H9 (cell line): ENCODE measurements around the gene FRYL. TPM values are rescaled to one million over a fixed set of nuclear protein-coding genes. Genes with fewer than 3 reads are reported as not detected.

Source experiments
- DNase-seq: peaks from one replicate; pipeline ENCODE4 v3.0.0-alpha.2; 2017
- H2AFZ ChIP-seq: one replicate; pipeline ENCODE4 v1.6.1; 2013; ENCODE audit warnings: mild to moderate bottlenecking, low read length, control low read depth, moderate library complexity
- H2AK5ac ChIP-seq: 2 replicates; pipeline ENCODE4 v1.6.1; 2013; ENCODE audit warnings: low read length, control low read depth, mixed read lengths; ENCODE audit not compliant: insufficient read length
- H2BK120ac ChIP-seq: one replicate; pipeline ENCODE4 v1.6.1; 2013; ENCODE audit warnings: low read depth, mild to moderate bottlenecking, low read length, control low read depth, inconsistent platforms; ENCODE audit not compliant: poor library complexity, severe bottlenecking
- H2BK12ac ChIP-seq: 2 replicates; pipeline ENCODE4 v1.6.1; 2013; ENCODE audit warnings: low read length, control low read depth, mixed read lengths, low read depth; ENCODE audit not compliant: insufficient read length
- H2BK15ac ChIP-seq: 2 replicates; pipeline ENCODE4 v1.6.1; 2013; ENCODE audit warnings: low read depth, low read length, control low read depth
- H2BK20ac ChIP-seq: one replicate; pipeline ENCODE4 v1.6.1; 2013; ENCODE audit warnings: low read depth, mild to moderate bottlenecking, low read length, control low read depth, inconsistent platforms; ENCODE audit not compliant: poor library complexity, severe bottlenecking
- H2BK5ac ChIP-seq: 2 replicates; pipeline ENCODE4 v1.6.1; 2013; ENCODE audit warnings: low read length, control low read depth, mixed read lengths; ENCODE audit not compliant: insufficient read length
- H3K14ac ChIP-seq: 2 replicates; pipeline ENCODE4 v1.6.1; 2013; ENCODE audit warnings: low read length, control low read depth; ENCODE audit not compliant: insufficient read depth
- H3K18ac ChIP-seq: 2 replicates; pipeline ENCODE4 v1.6.1; 2013; ENCODE audit warnings: low read depth, mild to moderate bottlenecking, mixed read lengths, low read length, control low read depth; ENCODE audit not compliant: insufficient read length
- H3K23ac ChIP-seq: 2 replicates; pipeline ENCODE4 v1.6.1; 2013; ENCODE audit warnings: low read length, control low read depth, mixed read lengths, low read depth; ENCODE audit not compliant: insufficient read length
- H3K23me2 ChIP-seq: 2 replicates; pipeline ENCODE4 v1.6.1; 2013; ENCODE audit warnings: low read depth, mild to moderate bottlenecking, mixed read lengths, low read length, control low read depth; ENCODE audit not compliant: insufficient read length, poor library complexity, severe bottlenecking
- H3K27ac ChIP-seq: 2 replicates; pipeline ENCODE4 v1.5.1; 2013; ENCODE audit warnings: low read length, control low read depth, mixed read lengths, low read depth; ENCODE audit not compliant: insufficient read length
- H3K27me3 ChIP-seq: 2 replicates; pipeline ENCODE4 v1.6.1; 2013; ENCODE audit warnings: low read length, control low read depth, inconsistent platforms; ENCODE audit not compliant: insufficient read depth
- H3K4ac ChIP-seq: 2 replicates; pipeline ENCODE4 v1.6.1; 2013; ENCODE audit warnings: low read depth, mild to moderate bottlenecking, control low read depth, inconsistent platforms, low read length, moderate library complexity
- H3K4me1 ChIP-seq: 2 replicates; pipeline ENCODE4 v1.6.1; 2013; ENCODE audit warnings: low read length, control low read depth, inconsistent platforms; ENCODE audit not compliant: insufficient read depth
- H3K4me2 ChIP-seq: 2 replicates; pipeline ENCODE4 v1.6.1; 2013; ENCODE audit warnings: low read length, control low read depth, mixed read lengths; ENCODE audit not compliant: insufficient read length, insufficient read depth
- H3K56ac ChIP-seq: 2 replicates; pipeline ENCODE4 v1.6.1; 2013; ENCODE audit warnings: low read depth, mild to moderate bottlenecking, mixed read lengths, low read length, control low read depth; ENCODE audit not compliant: insufficient read length
- H3K79me1 ChIP-seq: 2 replicates; pipeline ENCODE4 v1.6.1; 2013; ENCODE audit warnings: low read depth, mild to moderate bottlenecking, moderate library complexity, low read length, control low read depth, inconsistent platforms; ENCODE audit not compliant: insufficient read depth, poor library complexity, severe bottlenecking
- H3K79me2 ChIP-seq: 2 replicates; pipeline ENCODE4 v1.6.1; 2013; ENCODE audit warnings: low read length, control low read depth, inconsistent platforms; ENCODE audit not compliant: insufficient read depth
- H3K9ac ChIP-seq: 2 replicates; pipeline ENCODE4 v1.6.1; 2013; ENCODE audit warnings: low read length, control low read depth, mixed read lengths; ENCODE audit not compliant: insufficient read length; ENCODE audit errors: extremely low read depth
- H3K9me3 ChIP-seq: one replicate; pipeline ENCODE4 v1.6.1; 2013; ENCODE audit warnings: low read depth, low read length, inconsistent platforms; ENCODE audit not compliant: control insufficient read depth
- H3T11ph ChIP-seq: one replicate; pipeline ENCODE4 v1.6.1; 2013; ENCODE audit warnings: mild to moderate bottlenecking, low read length, control low read depth, inconsistent platforms
- H4K20me1 ChIP-seq: one replicate; pipeline ENCODE4 v1.6.1; 2013; ENCODE audit not compliant: control insufficient read depth, insufficient read length, insufficient read depth
- H4K5ac ChIP-seq: 2 replicates; pipeline ENCODE4 v1.6.1; 2013; ENCODE audit warnings: low read depth, mild to moderate bottlenecking, mixed read lengths, low read length, control low read depth; ENCODE audit not compliant: insufficient read length
- H4K8ac ChIP-seq: replicated peaks from 2 replicates; pipeline ENCODE4 v1.6.1; 2013; ENCODE audit warnings: low read length, control low read depth, mixed read lengths, low read depth; ENCODE audit not compliant: insufficient read length
- H4K91ac ChIP-seq: 2 replicates; pipeline ENCODE4 v1.6.1; 2013; ENCODE audit warnings: low read depth, mild to moderate bottlenecking, moderate library complexity, mixed read lengths, low read length, control low read depth; ENCODE audit not compliant: insufficient read length
- H3K27ac Mint-ChIP-seq, 3 experiments: 2 replicates in 2 of 3; 3 replicates in 1 of 3; pipeline ENCODE4 v1.8.0; 2020 to 2021; ENCODE audit warnings: mixed read lengths in 3 of 3, mild to moderate bottlenecking in 1 of 3, moderate library complexity in 1 of 3
- H3K27me3 Mint-ChIP-seq: 2 replicates; pipeline ENCODE4 v1.8.0; 2021; ENCODE audit warnings: low read depth, mild to moderate bottlenecking, moderate library complexity, mixed read lengths
- H3K36me3 Mint-ChIP-seq, 3 experiments: 2 replicates in 2 of 3; 3 replicates in 1 of 3; pipeline ENCODE4 v1.8.0; 2020 to 2021; ENCODE audit warnings: low read depth in 3 of 3, mixed read lengths in 3 of 3; ENCODE audit not compliant: insufficient read depth in 1 of 3
- H3K4me1 Mint-ChIP-seq, 2 experiments: 2 replicates each; pipeline ENCODE4 v1.8.0; 2020; ENCODE audit warnings: mixed read lengths in 2 of 2
- H3K4me3 Mint-ChIP-seq, 2 experiments: 2 replicates in 1 of 2; 3 replicates in 1 of 2; pipeline ENCODE4 v1.8.0; 2020 to 2021; ENCODE audit warnings: mild to moderate bottlenecking in 2 of 2, mixed read lengths in 2 of 2, moderate library complexity in 1 of 2
- H3K9me3 Mint-ChIP-seq, 2 experiments: 2 replicates in 1 of 2; 3 replicates in 1 of 2; pipeline ENCODE4 v1.8.0; 2020; ENCODE audit warnings: mild to moderate bottlenecking in 2 of 2, mixed read lengths in 2 of 2, moderate library complexity in 1 of 2
- CTCF ChIP-seq: fragments of 200-600 bp; sonication (generic); conservative IDR thresholded peaks from 3 replicates; pipeline ENCODE4 v1.8.0; 2021; ENCODE audit warnings: antibody characterized with exemption, mild to moderate bottlenecking
- WGBS: extraction: QIAGEN DNeasy Blood & Tissue Kit; methylation state at CpG from one replicate; pipeline ENCODE4 v1.1.7; 2013; ENCODE audit warnings: missing lambda C conversion rate, low lambda C conversion rate, mixed read lengths; ENCODE audit not compliant: insufficient read length; ENCODE audit errors: extremely low coverage; 5-methylcytosine and 5-hydroxymethylcytosine counted together
- total RNA-seq: library from RNA; stranded (reverse); gene quantifications from 2 replicates; pipeline ENCODE4 v1.2.1, GENCODE V29; 2021

FRYL gene
- total RNA-seq, 1 experiment from 2014 or later: 31.5 TPM

DNA sequence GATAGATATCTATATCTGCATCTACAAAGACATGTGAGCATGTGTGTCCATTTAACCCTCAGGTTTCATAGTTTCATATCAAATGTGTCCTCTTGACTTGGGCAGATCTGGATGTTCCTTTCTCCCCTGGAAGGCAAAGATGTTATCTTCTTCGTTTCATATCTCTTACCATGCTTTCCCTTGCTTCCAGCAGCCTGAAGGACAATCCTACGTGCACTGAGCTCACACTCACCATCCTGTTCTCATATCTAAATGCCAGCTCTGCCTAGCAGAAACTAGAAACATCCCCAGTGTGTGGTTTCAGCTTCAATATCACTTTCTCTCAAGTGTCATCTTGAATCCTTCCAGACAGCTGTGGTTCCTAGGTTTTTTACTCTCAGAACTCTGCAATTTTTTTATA, 223.8 kb downstream of the FRYL start:
- no peak overlapping the region for H2AK5ac ChIP-seq
- Mint-ChIP-seq H3K27me3 (no peaks in the 10 kb centered on the region), H3K9me3 (no peaks in the 10 kb centered on the region; a peak in 1 of 5 replicates), H3K4me3 (no peak overlapping the region), H3K27ac (no peak overlapping the region), H3K4me1 (no peaks in the 10 kb centered on the region), H3K36me3 (peaks cover 29 to 54% (median 51%) of the 10 kb centered on the region in 3 experiments)
- no peaks in the 10 kb centered on the region for H3K9me3 ChIP-seq
- H3K4me2 ChIP-seq: no peak overlapping the region
- H2BK120ac ChIP-seq: no peak overlapping the region
- no CpG with 5 or more reads among the region's 2 CpGs for WGBS
- no peak overlapping the region for H2BK15ac ChIP-seq
- H3K14ac ChIP-seq: no peak overlapping the region
- H4K5ac ChIP-seq: no peak overlapping the region
- no peak overlapping the region for H3K9ac ChIP-seq
- no peaks in the 10 kb centered on the region for H3K79me2 ChIP-seq
- H4K91ac ChIP-seq: no peak overlapping the region
- no peak for DNase-seq
- no peak overlapping the region for H2AFZ ChIP-seq
- no peak overlapping the region for H2BK5ac ChIP-seq
- no peak for TF ChIP-seq CTCF
- H3K56ac ChIP-seq: no peak overlapping the region
- H3K23me2 ChIP-seq: no peaks in the 10 kb centered on the region
- H3K18ac ChIP-seq: no peak overlapping the region
- no peak overlapping the region for H2BK12ac ChIP-seq
- H3K23ac ChIP-seq: no peak overlapping the region
- no peaks in the 10 kb centered on the region for H4K20me1 ChIP-seq
- H3K4me1 ChIP-seq: no peaks in the 10 kb centered on the region
- H3K27ac ChIP-seq: no peak overlapping the region
- H3K27me3 ChIP-seq: no peaks in the 10 kb centered on the region
- H3K4ac ChIP-seq: no peak overlapping the region
- no peak overlapping the region for H3T11ph ChIP-seq
- no peak overlapping the region for H2BK20ac ChIP-seq
- H3K79me1 ChIP-seq: no peaks in the 10 kb centered on the region
- H4K8ac ChIP-seq: no peak overlapping the region
